Endothelial cell of umbilical vein (primary cell): Measurements from ENCODE around the gene OR13C4. TPM values are rescaled to one million over a fixed set of nuclear protein-coding genes. Genes with fewer than 3 reads are reported as not detected.

Source experiments
- BruUV-seq: library from RNA; stranded (reverse); fragments of 400-500 nt; replicated peaks from 2 replicates; lab custom pipeline; 2021; lab: Mats Ljungman, UMichigan
- CTCF ChIA-PET: fragments of 300-600, 350-600 bp; sonication (Branson Sonifier 250); formaldehyde crosslinking; loops from one replicate; lab custom pipeline; 2021; ENCODE audit warnings: antibody characterized with exemption, inconsistent platforms; lab: Charles Lee
- POLR2A ChIA-PET: fragments of 300-600, 350-600 bp; sonication (Branson Sonifier 250); formaldehyde crosslinking; loops from one replicate; lab custom pipeline; 2021; ENCODE audit warnings: antibody characterized with exemption, inconsistent platforms; lab: Charles Lee
- DNase-seq: peaks from one replicate; pipeline ENCODE4 v3.0.0-alpha.2; 2011; ENCODE audit warnings: low read depth, low spot score
- FAIRE-seq: peaks from 2 replicates; lab custom pipeline; 2011; peaks lifted over from hg19 to GRCh38; lab: Jason Lieb, UNC
- H2AFZ ChIP-seq: 2 replicates; pipeline ENCODE4 v1.6.0; 2012; ENCODE audit warnings: low read depth, low read length, control low read depth, inconsistent platforms
- H3K27ac ChIP-seq: 2 replicates; pipeline ENCODE4 v1.5.1; 2011; ENCODE audit warnings: low read depth, mild to moderate bottlenecking, control low read depth, low read length, moderate library complexity; ENCODE audit not compliant: insufficient read depth
- H3K27me3 ChIP-seq, 2 experiments: 2 replicates each; pipeline versions ENCODE4 v1.6.0 to v1.6.1; 2011; ENCODE audit warnings: low read length in 2 of 2, mixed read lengths in 1 of 2; ENCODE audit not compliant: control insufficient read depth in 2 of 2, insufficient read depth in 2 of 2
- H3K36me3 ChIP-seq, 2 experiments: 2 replicates in 1 of 2; 3 replicates in 1 of 2; pipeline ENCODE4 v1.5.1; 2011; ENCODE audit warnings: low read length in 2 of 2, mild to moderate bottlenecking in 1 of 2, moderate library complexity in 1 of 2; ENCODE audit not compliant: control insufficient read depth in 2 of 2, insufficient read depth in 2 of 2; ENCODE audit errors: extremely low read depth in 1 of 2
- H3K4me1 ChIP-seq: 3 replicates; pipeline ENCODE4 v1.5.1; 2011; ENCODE audit warnings: mild to moderate bottlenecking, low read length; ENCODE audit not compliant: control insufficient read depth, insufficient read depth; ENCODE audit errors: extremely low read depth
- H3K4me2 ChIP-seq: 2 replicates; pipeline ENCODE4 v1.6.1; 2011; ENCODE audit warnings: low read length, control low read depth, mixed read lengths; ENCODE audit not compliant: insufficient read depth
- H3K4me3 ChIP-seq, 3 experiments: fragments of 200-600 bp in 1 of 3; sonication (generic), shearing (Covaris generic) in 1 of 3; replicated peaks in 1 of 3; 2 replicates each; pipeline ENCODE4 v1.5.1; 2011 to 2016; ENCODE audit warnings: control low read depth in 3 of 3, low read length in 3 of 3, mild to moderate bottlenecking in 2 of 3, inconsistent platforms in 1 of 3, low read depth in 1 of 3, moderate library complexity in 1 of 3; ENCODE audit not compliant: insufficient read depth in 1 of 3
- H3K79me2 ChIP-seq: 2 replicates; pipeline ENCODE4 v1.6.0; 2012; ENCODE audit warnings: low read length, inconsistent platforms; ENCODE audit not compliant: control insufficient read depth, insufficient read depth
- H3K9ac ChIP-seq: replicated peaks from 2 replicates; pipeline ENCODE3; 2011; ENCODE audit warnings: low read length, control low read depth; ENCODE audit not compliant: insufficient read depth; ENCODE audit errors: extremely low read depth
- H3K9me1 ChIP-seq: replicated peaks from 3 replicates; pipeline ENCODE4 v1.6.0; 2011; ENCODE audit warnings: mild to moderate bottlenecking, low read length; ENCODE audit not compliant: control insufficient read depth, insufficient read depth; ENCODE audit errors: extremely low read depth
- H3K9me3 ChIP-seq: replicated peaks from 2 replicates; pipeline ENCODE4 v1.5.1; 2012; ENCODE audit warnings: low read length, inconsistent platforms; ENCODE audit not compliant: control insufficient read depth, insufficient read depth
- H4K20me1 ChIP-seq: replicated peaks from 2 replicates; pipeline ENCODE3; 2011; ENCODE audit warnings: mild to moderate bottlenecking, low read length; ENCODE audit not compliant: control insufficient read depth, insufficient read depth; ENCODE audit errors: extremely low read depth
- CTCF ChIP-seq, 2 donors: IDR thresholded peaks; 1 replicate in 1 of 2; 2 replicates in 1 of 2; pipeline ENCODE4 v1.5.1; 2011; ENCODE audit warnings: low read length in 2 of 2, mild to moderate bottlenecking in 2 of 2, moderate library complexity in 2 of 2, control low read depth in 1 of 2, inconsistent platforms in 1 of 2, low read depth in 1 of 2; ENCODE audit not compliant: insufficient read depth in 1 of 2; ENCODE audit errors: extremely low read depth in 1 of 2
- EZH2 ChIP-seq: IDR thresholded peaks from 2 replicates; pipeline ENCODE4 v1.6.1; 2012; ENCODE audit warnings: borderline replicate concordance, low read depth, mild to moderate bottlenecking, moderate library complexity, low read length, inconsistent platforms; ENCODE audit not compliant: severe bottlenecking
- FOS ChIP-seq: IDR thresholded peaks from 2 replicates; pipeline ENCODE4 v1.6.1; 2011; ENCODE audit warnings: mild to moderate bottlenecking, low read length, moderate library complexity, borderline replicate concordance; ENCODE audit not compliant: insufficient read depth
- GATA2 ChIP-seq: IDR thresholded peaks from 2 replicates; pipeline ENCODE4 v1.7.0; 2011; ENCODE audit warnings: low read depth, mild to moderate bottlenecking, moderate library complexity, mixed read lengths, low read length; ENCODE audit not compliant: insufficient read length, insufficient read depth
- JUN ChIP-seq: IDR thresholded peaks from 2 replicates; pipeline ENCODE4 v1.6.1; 2011; ENCODE audit warnings: borderline replicate concordance, low read depth; ENCODE audit not compliant: insufficient read length, insufficient read depth
- MAX ChIP-seq: IDR thresholded peaks from 2 replicates; pipeline ENCODE4 v1.6.1; 2011; ENCODE audit not compliant: insufficient read depth, insufficient read length
- MYC ChIP-seq: IDR thresholded peaks from one replicate; pipeline ENCODE4 v1.6.1; 2011; ENCODE audit warnings: mild to moderate bottlenecking, low read depth, low read length
- POLR2A ChIP-seq: IDR thresholded peaks from 2 replicates; pipeline ENCODE4 v1.6.1; 2012; ENCODE audit warnings: low read depth, mild to moderate bottlenecking, control low read depth, low read length
- POLR2AphosphoS5 ChIP-seq: IDR thresholded peaks from 2 replicates; pipeline ENCODE4 v1.6.1; 2012; ENCODE audit warnings: low read depth, mild to moderate bottlenecking, control low read depth, low read length, moderate library complexity; ENCODE audit not compliant: insufficient read depth
- dilution Hi-C: fragments of 300-500 bp; cut with MboI; formaldehyde crosslinking; loops from one replicate; pipeline ENCODE4 v1.15.0; 2019; ENCODE audit warnings: low sequenced_read_pairs; ENCODE audit not compliant: extremely low pct_ligation_motif_present
- intact Hi-C: fragments of 100-400 bp; cut with micrococcal nuclease; formaldehyde crosslinking; loops from one replicate; pipeline ENCODE4 v1.10.0; 2022
- polyA plus RNA-seq, 4 experiments: library from polyadenylated mRNA; depleted of rRNA in 3 of 4; stranded (reverse) in 3 of 4; unstranded in 1 of 4; fragments of >200 nt; gene quantifications; 2 replicates each; pipeline versions ENCODE4 v1.2.1 to v1.2.3, GENCODE V29; 2011 to 2012; ENCODE audit warnings: missing spikeins in 1 of 4
- total RNA-seq: library from RNA; stranded (reverse); gene quantifications from 2 replicates; pipeline ENCODE4 v1.2.3, GENCODE V29; 2021

OR13C4 gene
- total and polyA plus RNA-seq, 2 donors (not counting 3 experiments of a cell fraction or from before 2014, with no cell fraction given) = not detected

- H3K4me1 ChIP-seq = no peaks in the 10 kb centered on the region
- H2AFZ ChIP-seq = no peak overlapping the region
- H3K4me2 ChIP-seq = no peak overlapping the region
- no peaks in the 10 kb centered on the region for H3K9me1 ChIP-seq
- dilution Hi-C loops (no loop called here), intact Hi-C loops (no loop called here)
- no peaks in the 10 kb centered on the region for H3K79me2 ChIP-seq
- no peak overlapping the region for H3K4me3 ChIP-seq
- DNase-seq (no peak), FAIRE-seq (no peak)
- POLR2A ChIA-PET = no interaction called here
- H3K9me3 ChIP-seq = no peaks in the 10 kb centered on the region
- TF ChIP-seq FOS = no peak
- TF ChIP-seq JUN = no peak
- no peak for TF ChIP-seq MAX
- no peak for TF ChIP-seq POLR2AphosphoS5
- no peak for TF ChIP-seq EZH2
- TF ChIP-seq POLR2A = no peak
- no peak for TF ChIP-seq MYC
- no peak for TF ChIP-seq CTCF (IDR thresholded peaks at IDR 0.05; ENCODE audit: extremely low read depth in 1 of 2, insufficient read depth in 1 of 2, low read depth in 1 of 2, low read length in 2 of 2)
- TF ChIP-seq GATA2 = no peak
- H3K9ac ChIP-seq = no peak overlapping the region
- H3K27ac ChIP-seq = no peak overlapping the region
- no peaks in the 10 kb centered on the region for H3K27me3 ChIP-seq
- no peaks in the 10 kb centered on the region for H3K36me3 ChIP-seq
- BruUV-seq = no TSS peak
- CTCF ChIA-PET = no interaction called here
- no peaks in the 10 kb centered on the region for H4K20me1 ChIP-seq
Observed at GRCh38 chr9:104485014-104485413, 42.0 kb downstream of the OR13C4 start.
